IPS-NIHi7 (cell line): ENCODE measurements around the gene BCAP31.
"Not testable (repeated sequence)": the region's sequence is repeated elsewhere in the genome, so short reads cannot be mapped to it uniquely, and the experiment has no call there.

Experiments used
- DNase-seq: peaks from one replicate; pipeline ENCODE4 v3.0.0; 2012; ENCODE audit warnings: mixed read lengths; ENCODE audit errors: extremely low spot score

Gene BCAP31

GRCh38 chrX:153734871-153735270 lies 10.7 kb upstream of the BCAP31 start:
- no peak for DNase-seq

- no peak for DNase-seq
Measured at GRCh38 chrX:153733651-153734240, 9.6 kb upstream of the BCAP31 start.

- no peak for DNase-seq
Measured at GRCh38 chrX:153732401-153732800, 8.2 kb upstream of the BCAP31 start.

GRCh38 chrX:153731845-153732215 lies 7.6 kb upstream of the BCAP31 start:
- no peak for DNase-seq

- no peak for DNase-seq
Measured at GRCh38 chrX:153731117-153731844, 7.1 kb upstream of the BCAP31 start.

- DNase-seq: not testable (repeated sequence)
Measured at GRCh38 chrX:153730115-153730514, 5.9 kb upstream of the BCAP31 start.

GRCh38 chrX:153728951-153729631 lies 4.9 kb upstream of the BCAP31 start:
- DNase-seq: no peak

GRCh38 chrX:153728095-153728494 lies 3.9 kb upstream of the BCAP31 start:
- no peak for DNase-seq

- no peak for DNase-seq
Measured at GRCh38 chrX:153727123-153727931, 3.1 kb upstream of the BCAP31 start.

- DNase-seq: peak; percentile 71
Measured at GRCh38 chrX:153726286-153727122, 2.3 kb upstream of the BCAP31 start.

GRCh38 chrX:153725832-153726285 lies 1.7 kb upstream of the BCAP31 start:
- no peak for DNase-seq

- no peak for DNase-seq
Measured at GRCh38 chrX:153725039-153725831, 1.0 kb upstream of the BCAP31 start.

GRCh38 chrX:153723351-153724251 lies 586 bp downstream of the BCAP31 start:
- DNase-seq: peak; percentile 44

GRCh38 chrX:153722704-153723350 lies 1.4 kb downstream of the BCAP31 start:
- no peak for DNase-seq

- no peak for DNase-seq
Measured at GRCh38 chrX:153719701-153720100, 4.5 kb downstream of the BCAP31 start.

- no peak for DNase-seq
Measured at GRCh38 chrX:153719238-153719637, 4.9 kb downstream of the BCAP31 start.

- DNase-seq: no peak
Measured at GRCh38 chrX:153717445-153717844, 6.7 kb downstream of the BCAP31 start.

GRCh38 chrX:153714256-153714655 lies 9.9 kb downstream of the BCAP31 start:
- no peak for DNase-seq
